GM20431 (cell line): ENCODE measurements around the gene WWOX.

Experiments used
- in situ Hi-C: fragments of 300-500 bp; cut with MseI, MboI; formaldehyde crosslinking; loops from one replicate; pipeline ENCODE4 v1.15.0; 2020; ENCODE audit warnings: low sequenced_read_pairs; ENCODE audit not compliant: unreplicated experiment

Gene WWOX

GRCh38 chr16:78183437-78184237 lies 84.2 kb downstream of the WWOX start:
- in situ Hi-C loops = no loop called here

GRCh38 chr16:78184238-78185183 lies 85.1 kb downstream of the WWOX start:
- in situ Hi-C loops = no loop called here

- in situ Hi-C loops = no loop called here
Measured at GRCh38 chr16:78189121-78189520, 89.7 kb downstream of the WWOX start.

GRCh38 chr16:78192734-78193488 lies 93.5 kb downstream of the WWOX start:
- in situ Hi-C loops = no loop called here

- in situ Hi-C loops = no loop called here
Measured at GRCh38 chr16:78194948-78195347, 95.5 kb downstream of the WWOX start.

GRCh38 chr16:78195797-78196196 lies 96.3 kb downstream of the WWOX start:
- in situ Hi-C loops = no loop called here

- in situ Hi-C loops = no loop called here
Measured at GRCh38 chr16:78196502-78196901, 97.0 kb downstream of the WWOX start.

GRCh38 chr16:78198288-78198687 lies 98.8 kb downstream of the WWOX start:
- in situ Hi-C loops = no loop called here

- in situ Hi-C loops = no loop called here
Measured at GRCh38 chr16:78199325-78200022, 100.0 kb downstream of the WWOX start.

GRCh38 chr16:78200023-78200389 lies 100.6 kb downstream of the WWOX start:
- in situ Hi-C loops = no loop called here

GRCh38 chr16:78200623-78201096 lies 101.2 kb downstream of the WWOX start:
- in situ Hi-C loops = no loop called here

- in situ Hi-C loops = no loop called here
Measured at GRCh38 chr16:78205506-78205905, 106.1 kb downstream of the WWOX start.

- in situ Hi-C loops = no loop called here
Measured at GRCh38 chr16:78206623-78207223, 107.3 kb downstream of the WWOX start.

- in situ Hi-C loops = no loop called here
Measured at GRCh38 chr16:78209951-78210661, 110.7 kb downstream of the WWOX start.

- in situ Hi-C loops = no loop called here
Measured at GRCh38 chr16:78211020-78211599, 111.7 kb downstream of the WWOX start.

GRCh38 chr16:78211946-78212345 lies 112.5 kb downstream of the WWOX start:
- in situ Hi-C loops = no loop called here

- in situ Hi-C loops = no loop called here
Measured at GRCh38 chr16:78212674-78213073, 113.2 kb downstream of the WWOX start.

GRCh38 chr16:78213751-78214150 lies 114.3 kb downstream of the WWOX start:
- in situ Hi-C loops = no loop called here
